Kasumi-1 (cell line): ENCODE results near the gene ACOD1.
"Not testable (repeated sequence)": the region's sequence is repeated elsewhere in the genome, so short reads cannot be mapped to it uniquely, and the experiment has no call there.

Experiments used
- DNase-seq, 2 experiments: peaks; one replicate each; lab custom pipeline; 2025; lab: John Stamatoyannopoulos, UW

Gene ACOD1

DNA sequence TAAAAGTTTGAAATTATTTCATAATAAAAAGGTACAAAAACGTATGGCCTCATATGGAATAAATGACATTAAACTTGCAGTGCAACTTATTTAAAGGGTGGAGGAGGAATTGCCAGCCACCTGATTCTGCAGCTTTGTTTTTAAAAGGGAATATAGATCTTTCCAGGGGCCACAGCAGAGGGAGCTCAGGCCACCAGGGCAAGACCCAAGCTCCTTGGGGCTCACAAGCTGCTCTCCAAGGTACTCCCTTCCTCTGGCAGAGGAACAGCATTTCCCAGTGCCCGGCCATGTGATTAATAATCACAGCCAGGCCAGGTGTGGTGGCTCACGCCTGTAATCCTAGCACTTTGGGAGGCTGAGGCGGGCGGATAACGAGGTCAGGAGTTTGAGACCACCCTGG lies 6.2 kb downstream of the ACOD1 start:
- no peak for DNase-seq

- DNase-seq = no peak
Measured at GRCh38 chr13:76955193-76955592, 6.9 kb downstream of the ACOD1 start.

- DNase-seq = no peak
Measured at GRCh38 chr13:76955661-76956060, 7.3 kb downstream of the ACOD1 start.

- DNase-seq = no peak
Measured at GRCh38 chr13:76958841-76959432, 10.6 kb downstream of the ACOD1 start.

- DNase-seq = not testable (repeated sequence)
Measured at GRCh38 chr13:76959734-76960133, 11.4 kb downstream of the ACOD1 start.

- no peak for DNase-seq
Measured at GRCh38 chr13:76965759-76966421, 17.6 kb downstream of the ACOD1 start.

GRCh38 chr13:76967031-76967430 lies 18.7 kb downstream of the ACOD1 start:
- no peak for DNase-seq

- DNase-seq = no peak
Measured at GRCh38 chr13:76968041-76968440, 19.7 kb downstream of the ACOD1 start.

DNA sequence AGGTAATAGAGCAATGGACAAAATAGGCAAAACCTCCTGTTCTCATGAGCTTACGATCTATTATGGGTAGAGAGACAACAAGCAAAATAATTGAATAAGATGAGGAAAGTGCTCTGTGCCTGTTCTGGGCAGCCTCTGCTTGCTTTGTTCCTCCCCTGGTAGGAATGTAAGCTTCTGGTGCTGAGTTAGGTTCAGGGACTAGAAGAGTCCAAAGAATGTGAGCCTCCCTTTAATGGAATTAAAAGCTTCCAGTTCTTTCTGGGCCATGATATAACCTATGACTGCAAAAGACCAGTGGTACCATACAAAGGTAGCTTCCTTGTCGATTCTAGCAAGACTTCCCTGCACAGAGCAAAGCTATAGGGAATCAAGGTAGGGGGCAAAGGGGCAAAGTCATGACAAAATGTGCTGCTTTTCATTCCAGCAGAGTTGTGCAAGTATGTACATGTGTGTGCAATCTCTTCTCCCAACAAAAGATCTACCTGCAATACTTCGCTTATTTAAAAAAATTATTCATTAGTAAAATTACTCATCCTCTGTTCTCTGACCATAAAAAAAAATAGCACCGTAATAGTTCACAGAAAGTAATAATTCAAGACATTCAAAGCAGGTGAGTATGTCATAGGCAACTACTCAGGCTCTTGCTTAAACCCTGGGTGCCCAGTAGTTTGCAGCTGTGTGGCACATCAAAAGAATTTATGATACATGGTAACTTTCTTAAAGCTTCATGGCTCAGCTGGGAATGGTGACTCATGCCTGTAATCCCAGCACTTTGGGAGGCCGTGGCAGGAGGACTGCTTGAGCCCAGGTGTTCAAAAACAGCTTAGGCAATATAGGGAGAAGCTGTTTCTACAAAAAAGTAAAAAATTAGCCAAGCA lies 21.4 kb downstream of the ACOD1 start:
- no peak for DNase-seq

DNA sequence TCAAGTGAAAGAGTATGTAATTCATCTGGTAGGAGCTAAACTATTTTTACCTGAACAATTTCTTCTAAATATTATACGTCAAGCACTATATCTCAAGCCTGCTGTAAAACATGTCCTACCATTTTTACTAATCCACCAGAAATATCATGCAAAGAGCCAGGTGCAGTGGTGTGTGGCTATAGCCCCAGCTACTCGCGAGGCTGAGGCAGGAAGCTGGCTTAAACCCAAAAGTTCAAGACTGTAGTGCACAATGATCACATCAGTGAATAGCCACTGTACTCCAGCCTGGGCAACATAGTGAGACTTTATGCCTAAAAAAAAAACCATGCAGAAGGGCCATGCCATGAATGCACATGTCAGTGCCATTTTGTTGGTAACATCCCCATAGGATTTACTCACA lies 22.9 kb downstream of the ACOD1 start:
- no peak for DNase-seq

- DNase-seq = no peak
Measured at GRCh38 chr13:76971851-76972829, 23.8 kb downstream of the ACOD1 start.

DNA sequence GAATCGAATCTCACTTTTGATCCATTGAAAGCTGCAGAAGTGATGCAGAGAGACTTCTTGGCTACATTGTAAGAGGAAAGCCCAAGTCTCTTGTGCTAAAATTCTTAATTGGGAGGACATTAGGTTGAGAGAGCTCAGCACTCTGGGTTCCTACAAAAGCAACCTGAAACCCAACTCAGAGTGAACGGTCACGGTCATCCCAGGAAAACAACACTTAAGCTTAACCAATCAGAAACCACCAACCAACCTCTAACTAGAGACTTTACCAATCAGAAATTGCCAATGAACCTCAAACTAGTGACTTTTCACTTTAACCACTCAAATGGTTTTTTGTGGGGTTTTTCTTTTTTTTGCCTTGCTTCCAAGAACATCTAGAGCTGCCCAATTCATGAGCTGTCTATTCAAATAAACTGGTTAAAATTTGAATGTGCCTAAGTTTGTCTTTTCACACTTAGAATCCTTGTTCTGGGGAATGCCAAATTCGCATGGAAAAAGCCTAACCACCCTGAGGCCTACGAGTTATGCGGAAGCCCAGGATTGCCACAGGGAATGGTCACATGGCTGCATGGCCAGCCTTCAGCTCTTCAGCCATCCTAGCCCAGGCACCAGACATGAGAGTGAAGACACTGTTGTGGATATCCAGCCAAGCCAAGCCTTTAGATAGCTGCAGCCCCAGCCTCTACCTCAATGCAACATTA lies 25.8 kb downstream of the ACOD1 start:
- no peak for DNase-seq

GRCh38 chr13:76974618-76974975 lies 26.3 kb downstream of the ACOD1 start:
- DNase-seq = no peak

DNA sequence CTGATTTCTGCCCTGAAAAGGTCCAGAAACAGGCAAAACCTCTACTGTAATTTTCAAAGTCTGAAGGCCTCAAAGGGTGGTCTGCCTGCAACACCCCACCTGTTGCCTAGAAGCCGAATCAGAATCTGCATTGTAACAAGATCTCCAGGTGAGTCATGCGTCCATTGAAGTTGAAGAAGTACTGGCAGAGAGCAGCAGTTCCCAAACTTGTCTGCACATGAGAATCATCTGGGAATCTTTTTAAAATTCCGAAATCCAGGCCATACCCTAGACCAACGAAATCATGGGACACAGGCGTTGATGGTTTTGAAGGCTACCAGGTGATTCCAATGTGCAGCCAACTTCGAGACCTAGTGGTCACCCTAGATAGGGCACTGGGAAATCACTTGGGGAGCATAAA lies 27.6 kb downstream of the ACOD1 start:
- no peak for DNase-seq

GRCh38 chr13:76976490-76976889 lies 28.2 kb downstream of the ACOD1 start:
- DNase-seq = no peak

- no peak for DNase-seq
Measured at GRCh38 chr13:76976929-76977328, 28.6 kb downstream of the ACOD1 start.

DNA sequence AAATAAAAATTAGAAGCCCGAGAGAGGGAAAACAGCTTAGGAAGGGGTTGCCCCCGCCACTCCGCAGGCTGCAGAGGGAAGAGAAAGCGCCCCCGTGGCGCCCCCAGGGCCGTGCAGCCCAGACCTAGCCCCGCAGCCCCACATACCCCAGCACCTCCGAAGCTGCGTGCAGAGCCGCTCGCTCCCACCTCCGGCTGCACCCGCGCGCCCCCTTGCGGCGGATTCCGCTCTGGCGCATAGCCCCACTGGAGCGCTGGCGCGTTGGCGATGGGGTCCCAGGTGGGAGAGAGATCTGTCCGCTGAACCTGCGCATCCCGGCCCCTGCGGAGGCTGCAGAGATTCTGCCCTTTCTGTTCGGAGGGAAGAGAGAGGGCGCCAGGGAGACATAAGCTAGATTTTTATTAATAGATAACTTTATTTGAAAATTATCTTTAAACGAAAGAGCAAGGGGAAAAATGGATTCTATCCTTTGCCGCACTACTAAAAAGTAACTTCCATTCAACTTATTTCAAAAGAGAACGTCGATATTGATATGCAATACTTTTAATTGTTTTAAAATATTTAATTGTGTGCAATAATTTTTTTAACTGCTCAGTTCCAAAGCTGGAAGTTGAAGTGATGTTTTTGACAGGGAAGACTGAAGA lies 31.9 kb downstream of the ACOD1 start:
- DNase-seq = peak; percentile 29 to 44

GRCh38 chr13:76982061-76982460 lies 33.8 kb downstream of the ACOD1 start:
- no peak for DNase-seq

DNA sequence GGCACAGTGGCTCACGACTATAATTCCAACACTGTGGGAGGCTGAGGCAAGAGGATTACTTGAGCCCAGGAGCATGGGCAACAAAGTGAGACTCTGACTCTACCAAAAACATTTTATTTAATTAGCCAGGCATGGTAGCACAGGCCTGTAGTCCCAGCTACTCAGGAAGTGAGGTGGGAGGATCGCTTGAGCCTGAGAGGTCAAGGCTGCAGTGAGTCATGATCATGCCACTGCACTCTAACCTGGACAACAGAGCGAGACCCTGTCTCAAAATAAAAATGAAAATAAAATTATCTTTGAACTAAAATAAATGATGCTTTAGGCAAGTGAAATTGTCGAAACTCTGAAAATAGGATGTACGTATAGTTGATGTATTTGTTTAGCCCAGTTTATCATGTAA lies 35.4 kb downstream of the ACOD1 start:
- no peak for DNase-seq

DNA sequence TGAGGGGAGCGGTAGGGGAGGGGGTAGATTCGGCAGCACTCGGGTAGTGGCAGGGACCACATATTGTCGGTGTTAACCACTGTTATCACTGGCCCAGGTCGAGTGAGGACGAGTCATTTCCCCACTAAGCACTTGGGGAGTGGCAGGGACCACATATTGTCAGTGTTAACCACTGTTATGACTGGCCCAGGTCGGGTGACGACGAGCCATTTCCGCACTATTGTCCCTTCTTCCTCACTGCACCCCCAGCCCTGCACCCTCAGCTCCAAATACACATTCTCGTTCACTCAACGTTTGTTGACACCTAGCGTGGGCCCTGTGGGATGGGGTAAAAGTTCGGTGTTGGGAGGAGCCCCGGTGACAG lies 43.1 kb downstream of the ACOD1 start:
- no peak for DNase-seq
